Progenitor cell of endocrine pancreas (in vitro differentiated cells): ENCODE results near the gene DYNC1H1. TPM values are rescaled to one million over a fixed set of nuclear protein-coding genes. Genes with fewer than 3 reads are reported as not detected.
"Not testable (repeated sequence)": the region's sequence is repeated elsewhere in the genome, so short reads cannot be mapped to it uniquely, and the experiment has no call there.

Experiments used
- DNase-seq: peaks from one replicate; pipeline ENCODE4 v3.0.0; 2021; ENCODE audit warnings: low spot score; ENCODE audit not compliant: unreplicated experiment
- H3K27ac Mint-ChIP-seq: 2 replicates; pipeline ENCODE4 v1.8.0; 2021; ENCODE audit warnings: mild to moderate bottlenecking, moderate library complexity, mixed read lengths
- H3K27me3 Mint-ChIP-seq: 2 replicates; pipeline ENCODE4 v1.8.0; 2021; ENCODE audit warnings: mixed read lengths
- H3K36me3 Mint-ChIP-seq: 2 replicates; pipeline ENCODE4 v1.8.0; 2022; ENCODE audit warnings: mixed read lengths; ENCODE audit not compliant: insufficient read depth
- H3K4me1 Mint-ChIP-seq: 2 replicates; pipeline ENCODE4 v1.8.0; 2021; ENCODE audit warnings: low read depth, mixed read lengths
- H3K4me3 Mint-ChIP-seq: 2 replicates; pipeline ENCODE4 v1.8.0; 2021; ENCODE audit warnings: low read depth, mild to moderate bottlenecking, moderate library complexity, mixed read lengths
- H3K9me3 Mint-ChIP-seq: 2 replicates; pipeline ENCODE4 v1.8.0; 2021; ENCODE audit warnings: low read depth, mixed read lengths
- CTCF ChIP-seq: fragments of 200-600 bp; sonication (generic); IDR thresholded peaks from one replicate; pipeline ENCODE4 v1.5.0; 2021; ENCODE audit warnings: antibody characterized with exemption, mild to moderate bottlenecking; ENCODE audit not compliant: unreplicated experiment
- total RNA-seq: library from RNA; stranded (reverse); gene quantifications from 2 replicates; pipeline ENCODE4 v1.2.1, GENCODE V29; 2021

Gene DYNC1H1
- total RNA-seq, 1 donor from 2014 or later: 501 TPM

GRCh38 chr14:102063808-102064429 is 99.5 kb downstream of the DYNC1H1 start:
- H3K27me3 Mint-ChIP-seq: no peaks in the 10 kb centered on the region
- no peak for DNase-seq
- H3K9me3 Mint-ChIP-seq: peaks cover under 1% of the 10 kb centered on the region
- no peaks in the 10 kb centered on the region for H3K36me3 Mint-ChIP-seq
- no peak overlapping the region for H3K27ac Mint-ChIP-seq
- TF ChIP-seq CTCF: no peak
- no peak overlapping the region for H3K4me3 Mint-ChIP-seq
- peaks cover 10% of the 10 kb centered on the region for H3K4me1 Mint-ChIP-seq

- not testable (repeated sequence) for H3K27me3 Mint-ChIP-seq, DNase-seq, H3K9me3 Mint-ChIP-seq, H3K36me3 Mint-ChIP-seq, H3K4me3 Mint-ChIP-seq, H3K27ac Mint-ChIP-seq, H3K4me1 Mint-ChIP-seq
Observed at GRCh38 chr14:102064590-102064989, 100.2 kb downstream of the DYNC1H1 start.

GRCh38 chr14:102066041-102066451 is 101.7 kb downstream of the DYNC1H1 start:
- no peak for DNase-seq
- H3K27ac Mint-ChIP-seq: no peak overlapping the region
- H3K9me3 Mint-ChIP-seq: peaks cover 3% of the 10 kb centered on the region
- H3K4me1 Mint-ChIP-seq: peaks cover 10% of the 10 kb centered on the region
- no peak overlapping the region for H3K4me3 Mint-ChIP-seq
- no peaks in the 10 kb centered on the region for H3K36me3 Mint-ChIP-seq
- no peak for TF ChIP-seq CTCF
- no peaks in the 10 kb centered on the region for H3K27me3 Mint-ChIP-seq

- TF ChIP-seq CTCF: no peak
- DNase-seq: no peak
- Mint-ChIP-seq H3K27me3 (no peaks in the 10 kb centered on the region), H3K9me3 (peaks cover 6% of the 10 kb centered on the region), H3K27ac (no peak overlapping the region), H3K4me1 (peaks cover 2% of the 10 kb centered on the region), H3K4me3 (no peak overlapping the region), H3K36me3 (peaks cover 9% of the 10 kb centered on the region)
Observed at GRCh38 chr14:102071283-102071998, 107.1 kb downstream of the DYNC1H1 start.

GRCh38 chr14:102074415-102074964 is 110.1 kb downstream of the DYNC1H1 start:
- no peak overlapping the region for H3K27ac Mint-ChIP-seq
- no peak overlapping the region for H3K4me3 Mint-ChIP-seq
- peaks cover 16% of the 10 kb centered on the region for H3K36me3 Mint-ChIP-seq
- TF ChIP-seq CTCF: no peak
- peaks cover 2% of the 10 kb centered on the region for H3K4me1 Mint-ChIP-seq
- DNase-seq: no peak
- peaks cover 4% of the 10 kb centered on the region for H3K9me3 Mint-ChIP-seq
- no peaks in the 10 kb centered on the region for H3K27me3 Mint-ChIP-seq

- no peak overlapping the region for H3K27ac Mint-ChIP-seq
- H3K27me3 Mint-ChIP-seq: no peaks in the 10 kb centered on the region
- H3K4me1 Mint-ChIP-seq: peaks cover 2% of the 10 kb centered on the region
- H3K36me3 Mint-ChIP-seq: peaks cover 21% of the 10 kb centered on the region
- TF ChIP-seq CTCF: no peak
- no peak overlapping the region for H3K4me3 Mint-ChIP-seq
- peaks cover 4% of the 10 kb centered on the region for H3K9me3 Mint-ChIP-seq
- DNase-seq: no peak
Observed at GRCh38 chr14:102075155-102075554, 110.8 kb downstream of the DYNC1H1 start.
